ENCODE measurements around the gene RPL27A. TPM values are rescaled to one million over a fixed set of nuclear protein-coding genes. Genes with fewer than 3 reads are reported as not detected.

Gene RPL27A
- polyA plus RNA-seq, 1 of the 3 experiments (the other 2 are of a cell fraction) = 1,162 TPM

- CTCF ChIA-PET = interaction anchor here (1.1 to 1.8 kb wide), 5 partner anchors 9 to 250 kb away, joined by 3 to 4 read pairs (median 3); no protein-coding TSS in a partner anchor
- Histone ChIP-seq H3K9ac (no peak overlapping the region), H3K79me2 (ENCODE audit: insufficient read depth) (no peaks in the 10 kb centered on the region; the same call in 1 of the 2 replicates), H3K36me3 (replicated peaks in 1 of 2; ENCODE audit: control insufficient read depth in 1 of 2, insufficient read depth in 2 of 2, low read length in 1 of 2) (peaks cover 37 to 38% of the 10 kb centered on the region in 2 experiments), H2AFZ (ENCODE audit: low read depth) (no peak overlapping the region), H3K4me2 (no peak overlapping the region), H3K27me3 (ENCODE audit: insufficient read depth) (no peaks in the 10 kb centered on the region), H3K4me3 (ENCODE audit: low read depth in 2 of 2, low read length in 1 of 2) (no peak overlapping the region), H3K9me3 (no peaks in the 10 kb centered on the region), H3K4me1 (ENCODE audit: control insufficient read depth in 1 of 2, insufficient read depth in 2 of 2, low read depth in 1 of 2, low read length in 1 of 2) (peaks cover 6 to 28% of the 10 kb centered on the region in 2 experiments; a peak in 2 of 4 replicates), H3K9me2 (no peaks in the 10 kb centered on the region), H3F3A (replicated peaks; ENCODE audit: insufficient read depth) (no peaks in the 10 kb centered on the region), H4K20me1 (ENCODE audit: insufficient read depth) (no peaks in the 10 kb centered on the region), H3K27ac (ENCODE audit: low read depth in 2 of 2, low read length in 1 of 2) (peak overlapping the region; percentile 67 to 90; a peak in 3 of 4 replicates)
- WGBS (ENCODE audit: low lambda C conversion rate) = 98% methylated on average over 4 of the region's 4 CpGs
- TF ChIP-seq RXRA (IDR thresholded peaks at IDR 0.05; ENCODE audit: borderline replicate concordance, low read depth) (no peak), USF1 (IDR thresholded peaks at IDR 0.05; ENCODE audit: borderline replicate concordance, low read depth) (no peak), TCF12 (IDR thresholded peaks at IDR 0.05) (no peak), MXI1 (IDR thresholded peaks at IDR 0.05; ENCODE audit: low read depth, low read length) (no peak), EP300 (IDR thresholded peaks at IDR 0.05; ENCODE audit: borderline replicate concordance in 1 of 2, low read depth in 1 of 2, low read length in 1 of 2) (no peak), MAX (IDR thresholded peaks at IDR 0.05; ENCODE audit: low read depth) (no peak), CTCF (IDR thresholded peaks at IDR 0.05) (no peak), MEF2A (IDR thresholded peaks at IDR 0.05; ENCODE audit: borderline replicate concordance, low read depth) (no peak)
- no peak for DNase-seq
- POLR2A ChIA-PET = interaction anchor here (0.5 to 2.2 kb wide), 5 partner anchors 19 to 406 kb away, joined by 3 to 10 read pairs (median 5); partner anchors contain the start of genes RPL27A and TRIM66
Measured at GRCh38 chr11:8709777-8710176, 27.2 kb downstream of the RPL27A start.

GRCh38 chr11:8711895-8712442 is 29.4 kb downstream of the RPL27A start:
- H3K4me2 ChIP-seq = no peak overlapping the region
- H3K79me2 ChIP-seq (ENCODE audit: insufficient read depth) = peaks cover 21% of the 10 kb centered on the region
- CTCF ChIA-PET = no interaction called here
- H4K20me1 ChIP-seq (ENCODE audit: insufficient read depth) = no peaks in the 10 kb centered on the region
- no peak overlapping the region for H3K27ac ChIP-seq (ENCODE audit: low read depth in 2 of 2, low read length in 1 of 2)
- no peak overlapping the region for H3K4me3 ChIP-seq (ENCODE audit: low read depth in 2 of 2, low read length in 1 of 2)
- peaks cover 34 to 35% of the 10 kb centered on the region in 2 experiments for H3K36me3 ChIP-seq (replicated peaks in 1 of 2; ENCODE audit: control insufficient read depth in 1 of 2, insufficient read depth in 2 of 2, low read length in 1 of 2)
- H3K9me3 ChIP-seq = no peaks in the 10 kb centered on the region
- H3K4me1 ChIP-seq (ENCODE audit: control insufficient read depth in 1 of 2, insufficient read depth in 2 of 2, low read depth in 1 of 2, low read length in 1 of 2) = peaks cover 10 to 28% of the 10 kb centered on the region in 2 experiments; a peak in 2 of 4 replicates
- no peaks in the 10 kb centered on the region for H3K9me2 ChIP-seq
- H3F3A ChIP-seq (replicated peaks; ENCODE audit: insufficient read depth) = no peaks in the 10 kb centered on the region
- H3K27me3 ChIP-seq (ENCODE audit: insufficient read depth) = no peaks in the 10 kb centered on the region
- WGBS (ENCODE audit: low lambda C conversion rate) = 91% methylated on average over 5 of the region's 5 CpGs
- H2AFZ ChIP-seq (ENCODE audit: low read depth) = no peak overlapping the region
- TF ChIP-seq EP300 (IDR thresholded peaks at IDR 0.05; ENCODE audit: borderline replicate concordance in 1 of 2, low read depth in 1 of 2, low read length in 1 of 2) (no peak), ELF1 (IDR thresholded peaks at IDR 0.05) (no peak), ZBTB33 (IDR thresholded peaks at IDR 0.05; ENCODE audit: borderline replicate concordance, low read depth) (no peak)
- POLR2A ChIA-PET = no interaction called here
- no peak overlapping the region for H3K9ac ChIP-seq
- no peak for DNase-seq
